Testis (tissue), 3 donors: Measurements from ENCODE around the gene NUCB2. TPM values are rescaled to one million over a fixed set of nuclear protein-coding genes. Genes with fewer than 3 reads are reported as not detected.

Source experiments
- DNase-seq: peaks from one replicate; pipeline ENCODE4 v3.0.0-alpha.2; 2019
- H3K27ac ChIP-seq, 2 donors: fragments of 200-600 bp; sonication (generic); one replicate each; pipeline ENCODE4 v1.5.1; 2019
- H3K27me3 ChIP-seq: fragments of 200-600 bp; sonication (generic); one replicate; pipeline ENCODE4 v1.5.1; 2019
- H3K36me3 ChIP-seq: fragments of 200-600 bp; sonication (generic); one replicate; pipeline ENCODE4 v1.5.1; 2017; ENCODE audit warnings: low read depth; ENCODE audit errors: missing control alignments
- H3K4me1 ChIP-seq: fragments of 200-600 bp; sonication (generic); one replicate; pipeline ENCODE4 v1.5.1; 2019
- H3K4me3 ChIP-seq, 2 donors: fragments of 200-600 bp; sonication (generic); one replicate each; pipeline ENCODE4 v1.5.1; 2017 to 2019
- H3K9me3 ChIP-seq: fragments of 200-600 bp; sonication (generic); one replicate; pipeline ENCODE4 v1.5.1; 2017
- POLR2A ChIP-seq: fragments of 450-650 bp; IDR thresholded peaks from one replicate; pipeline ENCODE4 v1.6.1; 2017; ENCODE audit warnings: antibody characterized with exemption, mild to moderate bottlenecking, moderate library complexity
- WGBS, 2 donors: methylation state at CpG; one replicate each; pipeline ENCODE4 v1.1.5; 2018; 5-methylcytosine and 5-hydroxymethylcytosine counted together
- intact Hi-C: fragments of 100-400 bp; cut with DNase I; formaldehyde crosslinking; loops from one replicate; pipeline ENCODE4 v1.15.1; 2023; ENCODE audit warnings: low total_unique reads
- polyA plus RNA-seq: library from polyadenylated mRNA; stranded (reverse); fragments of 350-450 nt; fragmentation: Illumina TruSeq; extraction: RNeasy Lipid Tissue Mini Kit (QIAGEN cat#74804); gene quantifications from one replicate; pipeline ENCODE4 v1.2.3, GENCODE V29; 2014; ENCODE audit warnings: low read depth, low replicate concordance; ENCODE audit not compliant: insufficient read depth
- total RNA-seq, 2 donors: library from RNA; depleted of rRNA; stranded (reverse); fragments of >200 nt; gene quantifications; one replicate each; pipeline ENCODE4 v1.2.3, GENCODE V29; 2016
- TF ChIP-seq, protein P1 (sequence below), 3 experiments: fragments of 450-650 bp in 2 of 3; fragments of 200-600 bp in 1 of 3; sonication (generic) in 1 of 3; IDR thresholded peaks; one replicate each; pipeline ENCODE4 v1.5.1; 2016 to 2019; ENCODE audit warnings: antibody characterized with exemption in 3 of 3, mild to moderate bottlenecking in 2 of 3, moderate library complexity in 1 of 3

NUCB2 gene
- total and polyA plus RNA-seq, 3 donors from 2014 or later: 86.1 to 186 (median 138) TPM

DNA sequence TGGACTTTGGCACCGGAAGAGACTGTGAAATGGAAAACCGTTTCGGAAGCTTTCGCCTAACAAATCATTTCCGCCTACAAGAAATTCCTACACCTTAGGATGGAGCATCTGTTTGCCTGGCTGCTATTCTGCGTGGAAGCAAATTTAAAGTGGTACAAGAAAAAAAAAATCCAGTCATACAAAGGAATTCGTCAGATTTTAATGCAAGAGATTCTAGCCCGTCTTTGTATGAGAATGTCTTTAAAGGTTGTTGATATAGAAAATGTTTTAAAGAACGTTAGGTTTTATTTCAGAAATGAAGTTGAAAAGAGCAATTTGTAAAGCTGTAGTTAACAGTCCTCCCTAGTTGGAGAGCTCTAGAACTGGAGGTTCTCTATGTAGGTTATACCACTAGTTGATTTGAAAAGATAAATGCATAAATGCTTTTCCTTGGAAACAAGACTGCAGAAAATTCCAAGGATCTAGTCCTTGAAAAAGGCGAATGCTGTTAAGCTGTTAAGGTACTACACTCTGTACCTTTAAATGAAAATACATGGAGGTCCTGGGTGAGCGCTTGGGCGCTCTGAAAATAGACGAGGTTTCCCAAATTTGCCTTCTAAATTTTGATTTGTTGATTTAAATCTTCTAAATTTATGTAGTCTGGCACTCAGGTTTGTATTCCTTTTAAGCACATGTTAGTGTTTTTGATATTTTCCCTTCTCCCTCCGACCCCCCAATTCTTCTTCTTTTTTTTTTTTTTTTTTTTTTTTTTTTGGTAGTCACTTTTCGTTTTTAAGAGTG, 77.5 kb downstream of the NUCB2 start:
- peak overlapping the region in 1 of 2 donors; percentile 82 for H3K27ac ChIP-seq
- no peak for TF ChIP-seq POLR2A
- TF ChIP-seq, protein P1, sequence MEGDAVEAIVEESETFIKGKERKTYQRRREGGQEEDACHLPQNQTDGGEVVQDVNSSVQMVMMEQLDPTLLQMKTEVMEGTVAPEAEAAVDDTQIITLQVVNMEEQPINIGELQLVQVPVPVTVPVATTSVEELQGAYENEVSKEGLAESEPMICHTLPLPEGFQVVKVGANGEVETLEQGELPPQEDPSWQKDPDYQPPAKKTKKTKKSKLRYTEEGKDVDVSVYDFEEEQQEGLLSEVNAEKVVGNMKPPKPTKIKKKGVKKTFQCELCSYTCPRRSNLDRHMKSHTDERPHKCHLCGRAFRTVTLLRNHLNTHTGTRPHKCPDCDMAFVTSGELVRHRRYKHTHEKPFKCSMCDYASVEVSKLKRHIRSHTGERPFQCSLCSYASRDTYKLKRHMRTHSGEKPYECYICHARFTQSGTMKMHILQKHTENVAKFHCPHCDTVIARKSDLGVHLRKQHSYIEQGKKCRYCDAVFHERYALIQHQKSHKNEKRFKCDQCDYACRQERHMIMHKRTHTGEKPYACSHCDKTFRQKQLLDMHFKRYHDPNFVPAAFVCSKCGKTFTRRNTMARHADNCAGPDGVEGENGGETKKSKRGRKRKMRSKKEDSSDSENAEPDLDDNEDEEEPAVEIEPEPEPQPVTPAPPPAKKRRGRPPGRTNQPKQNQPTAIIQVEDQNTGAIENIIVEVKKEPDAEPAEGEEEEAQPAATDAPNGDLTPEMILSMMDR (IDR thresholded peaks at IDR 0.05): no peak
- 3 to 4% methylated on average over 15 of the region's 15 CpGs for WGBS, 2 donors
- H3K36me3 ChIP-seq: no peaks in the 10 kb centered on the region
- intact Hi-C loops: no loop called here
- H3K27me3 ChIP-seq: no peaks in the 10 kb centered on the region
- H3K4me1 ChIP-seq: peaks cover 4% of the 10 kb centered on the region
- H3K4me3 ChIP-seq: peak overlapping the region; percentile 71 to 76
- no peaks in the 10 kb centered on the region for H3K9me3 ChIP-seq
- DNase-seq: no peak

DNA sequence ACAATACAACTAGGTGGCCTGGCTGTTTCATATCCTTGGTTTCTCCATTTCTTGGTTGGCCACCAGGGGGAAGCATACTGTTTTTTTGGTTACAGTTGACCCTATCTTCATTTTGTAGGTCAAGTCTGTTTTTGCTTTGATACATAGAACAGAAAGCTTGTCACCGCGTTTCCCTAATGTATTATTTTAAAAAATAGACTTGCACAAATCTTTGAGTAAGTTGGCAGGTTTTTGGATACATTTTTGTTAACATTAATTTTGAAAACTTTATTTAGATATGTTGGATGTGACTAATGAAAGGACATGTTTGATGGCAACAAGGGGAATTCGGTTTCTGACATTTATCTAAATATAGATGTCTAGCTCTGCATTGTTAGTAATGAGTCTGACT, 78.1 kb downstream of the NUCB2 start:
- Histone ChIP-seq H3K36me3 (no peaks in the 10 kb centered on the region), H3K4me3 (no peak overlapping the region), H3K9me3 (no peaks in the 10 kb centered on the region), H3K4me1 (peaks cover 4% of the 10 kb centered on the region), H3K27ac (no peak overlapping the region), H3K27me3 (no peaks in the 10 kb centered on the region)
- 37 to 40% methylated on average over 3 of the region's 3 CpGs for WGBS, 2 donors
- TF ChIP-seq, protein P1 (IDR thresholded peaks at IDR 0.05): peak; percentile 52 to 72 (median 62)
- TF ChIP-seq POLR2A: no peak
- intact Hi-C loops: no loop called here
- peak; percentile 82 for DNase-seq

DNA sequence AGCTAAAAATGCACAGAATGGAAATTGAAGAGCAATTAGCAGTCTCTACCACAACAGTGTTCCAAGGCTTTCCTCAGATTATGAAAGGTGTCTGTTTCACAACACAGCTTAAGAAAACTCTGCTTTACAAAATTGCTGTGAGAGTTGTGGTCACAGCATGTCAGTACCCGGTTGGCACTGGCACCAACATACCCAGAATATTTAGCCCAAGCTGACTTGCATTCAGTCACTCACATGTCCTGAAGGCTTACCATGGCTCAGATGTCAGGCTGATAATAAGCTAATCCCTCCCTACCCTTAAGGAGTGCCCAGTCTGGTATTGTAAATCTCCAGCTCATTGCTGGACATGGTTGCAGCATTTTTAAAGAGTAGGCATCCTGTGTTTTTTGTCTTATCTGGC, 90.0 kb downstream of the NUCB2 start:
- H3K4me1 ChIP-seq: no peaks in the 10 kb centered on the region
- TF ChIP-seq, protein P1 (IDR thresholded peaks at IDR 0.05): no peak
- no peak for TF ChIP-seq POLR2A
- intact Hi-C loops: no loop called here
- no peak overlapping the region for H3K27ac ChIP-seq
- H3K4me3 ChIP-seq: no peak overlapping the region
- 92 to 100% methylated on average over 1 of the region's 1 CpG for WGBS, 2 donors
- no peaks in the 10 kb centered on the region for H3K27me3 ChIP-seq
- no peaks in the 10 kb centered on the region for H3K36me3 ChIP-seq
- no peak for DNase-seq
- no peaks in the 10 kb centered on the region for H3K9me3 ChIP-seq

DNA sequence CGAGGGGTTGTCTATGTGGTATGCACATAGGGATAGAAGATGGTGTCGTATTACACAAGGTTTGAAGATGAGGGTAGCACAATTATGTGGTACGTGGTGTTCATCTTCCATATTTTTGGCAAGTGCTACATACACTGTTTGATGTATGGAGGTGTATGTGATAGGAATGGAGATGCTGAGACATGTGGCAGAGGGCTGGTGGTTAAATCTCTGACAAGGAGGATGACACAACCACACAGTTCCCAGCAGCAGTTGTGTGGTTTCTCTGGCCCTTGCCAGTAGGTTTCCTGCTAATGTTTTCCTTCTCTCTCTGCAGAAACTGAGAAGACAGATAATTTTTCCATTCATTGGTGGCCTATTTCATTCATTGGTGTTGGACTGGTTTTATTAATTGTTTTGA, 92.0 kb downstream of the NUCB2 start:
- no peak for TF ChIP-seq POLR2A
- TF ChIP-seq, protein P1 (IDR thresholded peaks at IDR 0.05): no peak

DNA sequence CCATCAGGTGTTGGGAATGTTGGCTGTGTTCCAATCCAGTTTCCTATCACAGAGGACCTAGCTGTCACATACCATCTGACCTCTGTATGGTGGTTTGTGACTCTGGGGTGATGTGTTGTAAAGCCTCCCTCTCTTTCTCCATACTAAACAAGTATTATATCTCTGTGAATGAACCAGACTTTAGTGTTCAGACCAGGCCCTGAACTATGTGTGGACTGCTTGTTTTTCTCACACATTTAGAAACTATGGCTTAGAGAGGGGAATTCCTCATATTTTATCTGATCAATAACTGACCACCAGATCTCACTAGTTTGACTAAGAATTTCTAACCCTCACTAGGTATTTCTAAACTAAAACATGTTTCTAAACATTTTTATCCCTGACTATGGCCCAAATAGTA, 92.6 kb downstream of the NUCB2 start:
- H3K36me3 ChIP-seq: no peaks in the 10 kb centered on the region
- H3K27me3 ChIP-seq: no peaks in the 10 kb centered on the region
- intact Hi-C loops: no loop called here
- TF ChIP-seq, protein P1 (IDR thresholded peaks at IDR 0.05): no peak
- no peak for TF ChIP-seq POLR2A
- H3K27ac ChIP-seq: no peak overlapping the region
- no peak for DNase-seq
- H3K4me3 ChIP-seq: no peak overlapping the region
- no peaks in the 10 kb centered on the region for H3K9me3 ChIP-seq
- no peaks in the 10 kb centered on the region for H3K4me1 ChIP-seq

More for the DNA sequence above, 92.0 kb downstream of the NUCB2 start:
- Histone ChIP-seq H3K9me3 (no peaks in the 10 kb centered on the region), H3K4me1 (no peaks in the 10 kb centered on the region), H3K36me3 (no peaks in the 10 kb centered on the region), H3K27me3 (no peaks in the 10 kb centered on the region), H3K4me3 (no peak overlapping the region), H3K27ac (no peak overlapping the region)
- intact Hi-C loops: no loop called here
- WGBS, 2 donors: 93 to 97% methylated on average over 3 of the region's 3 CpGs
- DNase-seq: no peak
